H9 (cell line): ENCODE results near the gene CSTPP1. TPM values are rescaled to one million over a fixed set of nuclear protein-coding genes. Genes with fewer than 3 reads are reported as not detected.
"Not testable (repeated sequence)": the region's sequence is repeated elsewhere in the genome, so short reads cannot be mapped to it uniquely, and the experiment has no call there.

Experiments used
- DNase-seq: peaks from one replicate; pipeline ENCODE4 v3.0.0-alpha.2; 2017
- H2AFZ ChIP-seq: one replicate; pipeline ENCODE4 v1.6.1; 2013; ENCODE audit warnings: mild to moderate bottlenecking, low read length, control low read depth, moderate library complexity
- H2AK5ac ChIP-seq: 2 replicates; pipeline ENCODE4 v1.6.1; 2013; ENCODE audit warnings: low read length, control low read depth, mixed read lengths; ENCODE audit not compliant: insufficient read length
- H2BK120ac ChIP-seq: one replicate; pipeline ENCODE4 v1.6.1; 2013; ENCODE audit warnings: low read depth, mild to moderate bottlenecking, low read length, control low read depth, inconsistent platforms; ENCODE audit not compliant: poor library complexity, severe bottlenecking
- H2BK12ac ChIP-seq: 2 replicates; pipeline ENCODE4 v1.6.1; 2013; ENCODE audit warnings: low read length, control low read depth, mixed read lengths, low read depth; ENCODE audit not compliant: insufficient read length
- H2BK15ac ChIP-seq: 2 replicates; pipeline ENCODE4 v1.6.1; 2013; ENCODE audit warnings: low read depth, low read length, control low read depth
- H2BK20ac ChIP-seq: one replicate; pipeline ENCODE4 v1.6.1; 2013; ENCODE audit warnings: low read depth, mild to moderate bottlenecking, low read length, control low read depth, inconsistent platforms; ENCODE audit not compliant: poor library complexity, severe bottlenecking
- H2BK5ac ChIP-seq: 2 replicates; pipeline ENCODE4 v1.6.1; 2013; ENCODE audit warnings: low read length, control low read depth, mixed read lengths; ENCODE audit not compliant: insufficient read length
- H3K14ac ChIP-seq: 2 replicates; pipeline ENCODE4 v1.6.1; 2013; ENCODE audit warnings: low read length, control low read depth; ENCODE audit not compliant: insufficient read depth
- H3K18ac ChIP-seq: 2 replicates; pipeline ENCODE4 v1.6.1; 2013; ENCODE audit warnings: low read depth, mild to moderate bottlenecking, mixed read lengths, low read length, control low read depth; ENCODE audit not compliant: insufficient read length
- H3K23ac ChIP-seq: 2 replicates; pipeline ENCODE4 v1.6.1; 2013; ENCODE audit warnings: low read length, control low read depth, mixed read lengths, low read depth; ENCODE audit not compliant: insufficient read length
- H3K23me2 ChIP-seq: 2 replicates; pipeline ENCODE4 v1.6.1; 2013; ENCODE audit warnings: low read depth, mild to moderate bottlenecking, mixed read lengths, low read length, control low read depth; ENCODE audit not compliant: insufficient read length, poor library complexity, severe bottlenecking
- H3K27ac ChIP-seq: 2 replicates; pipeline ENCODE4 v1.5.1; 2013; ENCODE audit warnings: low read length, control low read depth, mixed read lengths, low read depth; ENCODE audit not compliant: insufficient read length
- H3K27me3 ChIP-seq: 2 replicates; pipeline ENCODE4 v1.6.1; 2013; ENCODE audit warnings: low read length, control low read depth, inconsistent platforms; ENCODE audit not compliant: insufficient read depth
- H3K4ac ChIP-seq: 2 replicates; pipeline ENCODE4 v1.6.1; 2013; ENCODE audit warnings: low read depth, mild to moderate bottlenecking, control low read depth, inconsistent platforms, low read length, moderate library complexity
- H3K4me1 ChIP-seq: 2 replicates; pipeline ENCODE4 v1.6.1; 2013; ENCODE audit warnings: low read length, control low read depth, inconsistent platforms; ENCODE audit not compliant: insufficient read depth
- H3K4me2 ChIP-seq: 2 replicates; pipeline ENCODE4 v1.6.1; 2013; ENCODE audit warnings: low read length, control low read depth, mixed read lengths; ENCODE audit not compliant: insufficient read length, insufficient read depth
- H3K56ac ChIP-seq: 2 replicates; pipeline ENCODE4 v1.6.1; 2013; ENCODE audit warnings: low read depth, mild to moderate bottlenecking, mixed read lengths, low read length, control low read depth; ENCODE audit not compliant: insufficient read length
- H3K79me1 ChIP-seq: 2 replicates; pipeline ENCODE4 v1.6.1; 2013; ENCODE audit warnings: low read depth, mild to moderate bottlenecking, moderate library complexity, low read length, control low read depth, inconsistent platforms; ENCODE audit not compliant: insufficient read depth, poor library complexity, severe bottlenecking
- H3K79me2 ChIP-seq: 2 replicates; pipeline ENCODE4 v1.6.1; 2013; ENCODE audit warnings: low read length, control low read depth, inconsistent platforms; ENCODE audit not compliant: insufficient read depth
- H3K9ac ChIP-seq: 2 replicates; pipeline ENCODE4 v1.6.1; 2013; ENCODE audit warnings: low read length, control low read depth, mixed read lengths; ENCODE audit not compliant: insufficient read length; ENCODE audit errors: extremely low read depth
- H3K9me3 ChIP-seq: one replicate; pipeline ENCODE4 v1.6.1; 2013; ENCODE audit warnings: low read depth, low read length, inconsistent platforms; ENCODE audit not compliant: control insufficient read depth
- H3T11ph ChIP-seq: one replicate; pipeline ENCODE4 v1.6.1; 2013; ENCODE audit warnings: mild to moderate bottlenecking, low read length, control low read depth, inconsistent platforms
- H4K20me1 ChIP-seq: one replicate; pipeline ENCODE4 v1.6.1; 2013; ENCODE audit not compliant: control insufficient read depth, insufficient read length, insufficient read depth
- H4K5ac ChIP-seq: 2 replicates; pipeline ENCODE4 v1.6.1; 2013; ENCODE audit warnings: low read depth, mild to moderate bottlenecking, mixed read lengths, low read length, control low read depth; ENCODE audit not compliant: insufficient read length
- H4K8ac ChIP-seq: replicated peaks from 2 replicates; pipeline ENCODE4 v1.6.1; 2013; ENCODE audit warnings: low read length, control low read depth, mixed read lengths, low read depth; ENCODE audit not compliant: insufficient read length
- H4K91ac ChIP-seq: 2 replicates; pipeline ENCODE4 v1.6.1; 2013; ENCODE audit warnings: low read depth, mild to moderate bottlenecking, moderate library complexity, mixed read lengths, low read length, control low read depth; ENCODE audit not compliant: insufficient read length
- H3K27ac Mint-ChIP-seq, 3 experiments: 2 replicates in 2 of 3; 3 replicates in 1 of 3; pipeline ENCODE4 v1.8.0; 2020 to 2021; ENCODE audit warnings: mixed read lengths in 3 of 3, mild to moderate bottlenecking in 1 of 3, moderate library complexity in 1 of 3
- H3K27me3 Mint-ChIP-seq: 2 replicates; pipeline ENCODE4 v1.8.0; 2021; ENCODE audit warnings: low read depth, mild to moderate bottlenecking, moderate library complexity, mixed read lengths
- H3K36me3 Mint-ChIP-seq, 3 experiments: 2 replicates in 2 of 3; 3 replicates in 1 of 3; pipeline ENCODE4 v1.8.0; 2020 to 2021; ENCODE audit warnings: low read depth in 3 of 3, mixed read lengths in 3 of 3; ENCODE audit not compliant: insufficient read depth in 1 of 3
- H3K4me1 Mint-ChIP-seq, 2 experiments: 2 replicates each; pipeline ENCODE4 v1.8.0; 2020; ENCODE audit warnings: mixed read lengths in 2 of 2
- H3K4me3 Mint-ChIP-seq, 2 experiments: 2 replicates in 1 of 2; 3 replicates in 1 of 2; pipeline ENCODE4 v1.8.0; 2020 to 2021; ENCODE audit warnings: mild to moderate bottlenecking in 2 of 2, mixed read lengths in 2 of 2, moderate library complexity in 1 of 2
- H3K9me3 Mint-ChIP-seq, 2 experiments: 2 replicates in 1 of 2; 3 replicates in 1 of 2; pipeline ENCODE4 v1.8.0; 2020; ENCODE audit warnings: mild to moderate bottlenecking in 2 of 2, mixed read lengths in 2 of 2, moderate library complexity in 1 of 2
- WGBS: extraction: QIAGEN DNeasy Blood & Tissue Kit; methylation state at CpG from one replicate; pipeline ENCODE4 v1.1.7; 2013; ENCODE audit warnings: missing lambda C conversion rate, low lambda C conversion rate, mixed read lengths; ENCODE audit not compliant: insufficient read length; ENCODE audit errors: extremely low coverage; 5-methylcytosine and 5-hydroxymethylcytosine counted together
- total RNA-seq: library from RNA; stranded (reverse); gene quantifications from 2 replicates; pipeline ENCODE4 v1.2.1, GENCODE V29; 2021

CSTPP1 gene
- total RNA-seq, 1 experiment from 2014 or later: 21.2 TPM

GRCh38 chr11:47098223-47098622 lies 161.7 kb downstream of the CSTPP1 start:
- H3K27ac Mint-ChIP-seq, H3K79me2 ChIP-seq, H3K36me3 Mint-ChIP-seq, H3K27me3 Mint-ChIP-seq, H2AK5ac ChIP-seq, H2AFZ ChIP-seq, H4K8ac ChIP-seq, H3K23ac ChIP-seq, H2BK12ac ChIP-seq, H2BK20ac ChIP-seq, H3K79me1 ChIP-seq, H4K91ac ChIP-seq, H4K5ac ChIP-seq, H3T11ph ChIP-seq, H3K9me3 ChIP-seq, H3K9me3 Mint-ChIP-seq, H3K27me3 ChIP-seq, H2BK15ac ChIP-seq, DNase-seq, H2BK5ac ChIP-seq, H4K20me1 ChIP-seq, H3K56ac ChIP-seq, H2BK120ac ChIP-seq, H3K4me2 ChIP-seq, H3K4me3 Mint-ChIP-seq, H3K4ac ChIP-seq, H3K4me1 ChIP-seq, H3K9ac ChIP-seq, H3K27ac ChIP-seq, H3K18ac ChIP-seq, H3K23me2 ChIP-seq, H3K14ac ChIP-seq: not testable (repeated sequence)
- H3K4me1 Mint-ChIP-seq: peaks cover 9 to 15% of the 10 kb centered on the region in 2 experiments
- no CpG with 5 or more reads among the region's 3 CpGs for WGBS
